ENCODE results near the gene KIR2DL1.
"Not testable (repeated sequence)": the region's sequence is repeated elsewhere in the genome, so short reads cannot be mapped to it uniquely, and the experiment has no call there.

GRCh38 chr19:54769646-54770045 is at the start of gene KIR2DL1:
- not testable (repeated sequence) for TF ChIP-seq EZH2phosphoT487 (IDR thresholded peaks at IDR 0.05; ENCODE audit: borderline replicate concordance, low read depth, low read length); CTCF (conservative IDR thresholded peaks at IDR 0.05; ENCODE audit: low read length)

Measured in OCI-LY7 (cell line).